Measurements from ENCODE around the gene CCDC150. TPM values are rescaled to one million over a fixed set of nuclear protein-coding genes. Genes with fewer than 3 reads are reported as not detected.
"Not testable (repeated sequence)": the region's sequence is repeated elsewhere in the genome, so short reads cannot be mapped to it uniquely, and the experiment has no call there.

CCDC150 gene
- total RNA-seq, 2 donors from 2014 or later = 20.9 to 22.2 TPM

DNA sequence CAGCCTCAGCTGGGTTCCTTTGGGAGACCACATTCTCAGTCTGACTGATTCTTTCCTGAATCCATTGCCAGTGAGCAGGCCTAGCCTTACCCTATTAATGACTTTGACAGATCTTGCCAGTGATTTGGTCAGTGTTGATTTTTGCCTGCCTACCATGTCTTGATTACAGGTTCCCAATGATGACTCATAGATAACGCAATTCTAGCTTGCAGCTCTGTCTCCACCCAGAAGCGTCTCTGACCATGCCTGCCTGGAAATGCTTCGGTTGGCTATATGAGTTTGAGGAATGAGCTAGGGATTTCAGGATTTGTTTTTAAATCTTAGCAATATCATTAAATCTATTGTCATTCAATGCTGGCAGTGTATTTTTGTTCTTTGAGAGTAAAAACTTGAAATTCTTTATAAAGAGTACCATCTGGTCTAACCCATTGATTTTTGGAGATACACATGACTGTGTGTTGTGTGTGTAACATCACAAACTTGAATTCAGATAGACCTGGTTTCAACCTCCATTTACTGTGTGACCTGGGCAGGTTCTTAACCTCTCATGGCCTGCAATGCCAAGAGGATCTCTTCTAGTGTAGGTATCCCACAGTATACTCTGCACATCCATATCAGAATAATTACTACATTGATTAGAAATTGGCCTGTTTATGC lies 57.0 kb downstream of the CCDC150 start:
- Mint-ChIP-seq H3K4me1 (ENCODE audit: low read depth) (no peaks in the 10 kb centered on the region), H3K27me3 (ENCODE audit: low read depth) (no peaks in the 10 kb centered on the region), H3K36me3 (ENCODE audit: insufficient read depth in 2 of 2) (no peaks in the 10 kb centered on the region), H3K9me3 (no peaks in the 10 kb centered on the region), H3K27ac (no peak overlapping the region), H3K4me3 (no peak overlapping the region)
- ATAC-seq (replicated peaks in 1 of 2) (no peak), DNase-seq (no peak)

DNA sequence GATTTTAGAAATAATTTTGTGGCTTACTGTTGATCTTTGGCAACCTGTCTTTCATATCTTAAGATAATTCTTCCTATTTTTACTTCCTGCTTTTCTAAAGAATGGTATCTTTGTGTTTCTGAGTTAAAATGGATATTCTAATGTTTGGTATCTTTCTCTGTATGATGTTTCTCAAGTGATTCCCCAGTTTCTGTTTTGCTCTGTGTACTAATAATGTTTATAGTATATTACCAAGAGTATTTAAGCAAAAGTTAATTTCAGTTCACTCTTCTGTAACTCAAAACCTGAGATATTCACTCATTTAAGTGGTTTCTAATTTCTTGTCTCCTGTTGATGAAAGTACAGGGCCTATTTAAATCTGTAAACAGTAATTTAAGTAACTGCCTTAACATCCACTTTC lies 58.3 kb downstream of the CCDC150 start:
- H3K4me3 Mint-ChIP-seq = no peak overlapping the region
- H3K4me1 Mint-ChIP-seq (ENCODE audit: low read depth) = no peaks in the 10 kb centered on the region
- DNase-seq = no peak
- peak overlapping the region; percentile 45 for H3K27ac Mint-ChIP-seq
- H3K36me3 Mint-ChIP-seq (ENCODE audit: insufficient read depth in 2 of 2) = no peaks in the 10 kb centered on the region
- no peaks in the 10 kb centered on the region for H3K27me3 Mint-ChIP-seq (ENCODE audit: low read depth)
- H3K9me3 Mint-ChIP-seq = no peaks in the 10 kb centered on the region
- ATAC-seq (replicated peaks in 1 of 2) = no peak

DNA sequence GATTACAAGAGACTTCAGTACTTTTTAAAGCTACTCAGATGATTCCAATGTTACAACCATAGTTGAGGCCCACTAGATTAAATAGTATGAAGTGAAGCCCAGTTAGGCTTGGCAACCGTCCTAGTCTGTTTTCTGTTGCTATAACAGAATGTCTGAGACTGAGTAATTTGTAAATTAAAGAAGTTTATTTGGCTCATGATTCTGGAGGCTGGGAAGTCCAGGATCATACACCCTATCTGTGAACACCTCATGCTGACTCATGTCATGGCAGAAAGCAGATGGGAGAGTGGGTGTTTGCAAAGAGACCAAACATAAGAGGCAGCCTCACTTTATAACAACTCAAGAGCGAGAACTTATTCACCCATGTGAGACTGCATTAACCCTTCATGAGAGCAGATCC lies 63.1 kb downstream of the CCDC150 start:
- no peaks in the 10 kb centered on the region for H3K27me3 Mint-ChIP-seq (ENCODE audit: low read depth)
- no peaks in the 10 kb centered on the region for H3K4me1 Mint-ChIP-seq (ENCODE audit: low read depth)
- H3K9me3 Mint-ChIP-seq = peaks cover 1 to 3% of the 10 kb centered on the region in 2 donors
- ATAC-seq (replicated peaks in 1 of 2) (no peak), DNase-seq (no peak)
- H3K36me3 Mint-ChIP-seq (ENCODE audit: insufficient read depth in 2 of 2) = no peaks in the 10 kb centered on the region
- H3K4me3 Mint-ChIP-seq = no peak overlapping the region
- H3K27ac Mint-ChIP-seq = no peak overlapping the region

DNA sequence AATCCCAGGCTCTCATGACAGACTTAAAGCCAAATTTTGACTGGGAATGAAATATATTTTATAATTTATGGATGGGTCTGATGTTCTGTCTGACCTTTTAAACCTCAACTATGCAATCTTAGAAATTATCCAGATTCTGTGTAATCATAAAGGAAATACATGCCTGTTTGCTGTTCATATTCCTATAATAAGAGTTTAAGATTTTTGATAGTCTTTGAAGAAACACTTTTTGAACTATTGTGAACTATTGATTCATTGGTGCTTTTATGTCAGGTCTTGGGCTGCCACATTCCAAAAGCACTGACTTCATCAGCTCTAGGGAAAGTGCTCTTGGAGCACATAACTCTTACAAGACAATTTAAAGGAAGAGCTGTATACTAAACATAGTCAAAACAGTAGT lies 64.2 kb downstream of the CCDC150 start:
- peaks cover 2 to 4% of the 10 kb centered on the region in 2 donors for H3K9me3 Mint-ChIP-seq
- H3K27ac Mint-ChIP-seq = no peak overlapping the region
- H3K4me3 Mint-ChIP-seq = no peak overlapping the region
- H3K27me3 Mint-ChIP-seq (ENCODE audit: low read depth) = no peaks in the 10 kb centered on the region
- DNase-seq (no peak), ATAC-seq (replicated peaks in 1 of 2) (no peak)
- no peaks in the 10 kb centered on the region for H3K36me3 Mint-ChIP-seq (ENCODE audit: insufficient read depth in 2 of 2)
- no peaks in the 10 kb centered on the region for H3K4me1 Mint-ChIP-seq (ENCODE audit: low read depth)

DNA sequence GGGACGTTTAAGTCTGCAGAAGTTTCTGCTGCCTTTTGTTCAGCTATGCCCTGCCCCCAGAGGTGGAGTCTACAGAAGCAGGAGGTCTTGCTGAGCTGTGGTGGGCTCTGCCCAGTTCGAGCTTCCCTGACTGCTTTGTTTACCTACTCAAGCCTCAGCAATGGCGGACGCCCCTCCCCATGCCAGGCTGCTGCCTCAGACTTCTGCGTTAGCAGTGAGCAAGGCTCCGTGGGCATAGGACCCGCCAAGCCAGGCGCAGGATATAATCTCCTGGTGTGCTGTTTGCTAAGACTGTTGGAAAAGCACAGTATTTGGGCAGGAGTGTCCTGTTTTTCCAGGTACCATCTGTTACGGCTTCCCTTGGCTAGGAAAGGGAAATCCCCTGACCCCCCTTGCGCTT lies 70.5 kb downstream of the CCDC150 start:
- not testable (repeated sequence) for H3K27me3 Mint-ChIP-seq (ENCODE audit: low read depth); H3K9me3 Mint-ChIP-seq; H3K4me1 Mint-ChIP-seq (ENCODE audit: low read depth); H3K4me3 Mint-ChIP-seq; ATAC-seq (replicated peaks in 1 of 2); H3K27ac Mint-ChIP-seq; H3K36me3 Mint-ChIP-seq (ENCODE audit: insufficient read depth in 2 of 2); DNase-seq

DNA sequence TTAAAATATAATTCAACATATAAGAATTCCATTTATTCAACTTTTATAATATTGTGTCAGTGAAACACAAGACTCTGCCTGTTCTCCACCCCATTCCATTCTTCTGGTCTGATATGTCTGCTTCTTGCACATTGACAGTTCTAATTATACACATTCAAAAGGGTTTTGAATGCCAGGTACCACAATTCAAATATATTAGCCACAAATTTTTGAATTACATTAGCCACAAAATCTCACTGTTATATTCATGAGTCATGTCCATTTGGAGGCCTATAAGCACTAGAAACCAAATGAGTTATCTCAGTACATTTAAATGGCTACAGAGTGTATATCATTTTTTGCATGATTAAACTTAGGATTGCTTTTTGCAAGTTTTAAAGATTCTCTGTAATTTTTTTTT lies 72.1 kb downstream of the CCDC150 start:
- no peak for DNase-seq
- H3K4me1 Mint-ChIP-seq (ENCODE audit: low read depth) = no peaks in the 10 kb centered on the region
- H3K36me3 Mint-ChIP-seq (ENCODE audit: insufficient read depth in 2 of 2) = peaks cover 0 to 5% of the 10 kb centered on the region in 2 donors
- H3K27me3 Mint-ChIP-seq (ENCODE audit: low read depth) = no peaks in the 10 kb centered on the region
- ATAC-seq (replicated peaks in 1 of 2) = no peak
- no peak overlapping the region for H3K4me3 Mint-ChIP-seq
- H3K27ac Mint-ChIP-seq = no peak overlapping the region
- H3K9me3 Mint-ChIP-seq = peaks cover 2 to 5% of the 10 kb centered on the region in 2 donors

DNA sequence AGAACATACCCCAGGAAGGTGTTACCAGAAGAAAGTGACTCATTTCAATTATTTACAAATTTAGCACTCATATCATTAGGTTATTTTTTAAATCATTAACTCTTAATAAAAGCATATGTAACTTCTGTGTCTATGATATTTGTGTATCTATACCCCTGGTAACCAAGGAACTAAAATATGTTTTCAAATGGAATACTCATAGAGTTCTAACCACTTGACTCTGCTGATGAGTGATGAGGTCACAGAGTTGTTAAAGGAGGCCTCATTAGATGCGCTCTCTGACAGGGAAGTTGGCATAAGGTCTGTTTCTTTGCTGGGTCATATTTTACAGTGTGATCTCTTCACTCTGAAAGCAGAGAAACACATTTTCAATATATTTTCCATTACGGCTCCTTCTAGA lies 73.4 kb downstream of the CCDC150 start:
- ATAC-seq (replicated peaks in 1 of 2) = no peak
- Mint-ChIP-seq H3K9me3 (peaks cover 1% of the 10 kb centered on the region in 2 donors), H3K27me3 (ENCODE audit: low read depth) (no peaks in the 10 kb centered on the region), H3K27ac (no peak overlapping the region), H3K4me1 (ENCODE audit: low read depth) (no peaks in the 10 kb centered on the region), H3K36me3 (ENCODE audit: insufficient read depth in 2 of 2) (peaks cover 0 to 5% of the 10 kb centered on the region in 2 donors), H3K4me3 (no peak overlapping the region)
- DNase-seq = no peak

DNA sequence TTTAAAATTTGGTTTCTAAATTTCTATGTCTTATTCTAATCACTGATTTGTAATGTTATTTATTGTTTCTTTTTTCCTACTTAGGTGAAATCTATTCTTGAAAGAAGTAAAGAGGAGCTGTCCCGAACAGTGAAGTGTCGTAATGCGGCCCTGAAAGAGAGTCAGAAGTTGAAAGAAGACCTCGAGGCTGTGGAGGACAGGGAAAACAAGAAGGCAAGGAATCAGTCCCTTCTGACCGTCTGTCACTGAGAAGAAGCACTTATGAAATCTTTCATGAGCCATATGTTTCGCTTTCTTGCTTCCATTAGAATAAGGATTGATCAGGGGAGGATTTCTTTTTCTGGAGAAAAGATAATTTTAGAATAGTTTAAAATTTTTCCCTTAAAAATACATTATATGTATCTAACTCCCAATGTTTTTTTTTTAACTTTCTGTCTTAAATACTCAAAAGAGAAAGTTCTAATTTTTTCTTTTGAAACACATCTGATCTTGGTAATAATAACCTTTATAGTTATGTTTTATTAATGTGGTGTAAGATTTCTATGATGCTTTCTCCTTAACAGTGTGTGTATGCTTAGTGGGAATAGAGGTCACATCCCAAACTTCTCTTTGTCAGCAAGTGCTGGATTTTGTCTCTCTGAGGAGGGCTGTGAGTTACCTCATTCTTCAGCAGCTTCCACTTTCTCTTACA lies 79.0 kb downstream of the CCDC150 start:
- DNase-seq (no peak), ATAC-seq (replicated peaks in 1 of 2) (no peak)
- Mint-ChIP-seq H3K4me3 (no peak overlapping the region), H3K27me3 (ENCODE audit: low read depth) (no peaks in the 10 kb centered on the region), H3K36me3 (ENCODE audit: insufficient read depth in 2 of 2) (peaks cover 1 to 2% of the 10 kb centered on the region in 2 donors), H3K27ac (no peak overlapping the region), H3K4me1 (ENCODE audit: low read depth) (no peaks in the 10 kb centered on the region), H3K9me3 (no peaks in the 10 kb centered on the region)

DNA sequence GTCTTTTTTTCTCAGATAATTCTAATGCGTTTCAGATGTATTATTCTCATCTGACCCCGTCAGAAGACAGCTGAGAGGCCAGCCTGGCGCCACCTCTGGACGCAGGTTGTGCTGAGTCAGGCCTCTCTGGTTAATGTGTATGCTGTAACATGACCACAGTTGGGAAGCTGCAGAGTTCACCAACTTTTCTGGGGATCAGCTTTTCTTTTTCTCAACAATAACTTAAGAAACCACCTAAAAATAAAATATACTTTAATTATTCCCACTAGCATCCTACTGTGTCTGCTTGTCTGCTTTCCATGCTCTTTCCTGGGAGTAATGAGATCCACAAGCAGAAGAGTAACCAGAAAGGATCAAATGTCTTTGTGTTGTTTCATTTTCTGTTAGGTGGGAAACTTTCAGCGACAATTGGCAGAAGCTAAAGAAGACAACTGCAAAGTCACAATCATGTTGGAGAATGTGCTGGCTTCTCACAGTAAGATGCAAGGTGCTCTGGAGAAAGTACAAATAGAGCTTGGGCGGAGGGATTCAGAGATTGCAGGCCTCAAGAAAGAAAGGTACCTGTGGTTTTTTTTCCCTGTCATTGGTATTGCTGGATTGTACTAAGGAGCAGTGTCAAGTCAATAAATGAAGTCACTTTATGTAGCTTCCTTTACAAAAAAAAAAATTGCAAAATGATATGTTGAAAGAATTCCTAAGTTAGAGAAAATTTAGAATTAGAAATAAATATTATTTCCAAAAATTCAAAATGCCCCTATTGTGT lies 79.8 kb downstream of the CCDC150 start:
- no peaks in the 10 kb centered on the region for H3K27me3 Mint-ChIP-seq (ENCODE audit: low read depth)
- peaks cover 1 to 2% of the 10 kb centered on the region in 2 donors for H3K36me3 Mint-ChIP-seq (ENCODE audit: insufficient read depth in 2 of 2)
- no peak for DNase-seq
- no peak overlapping the region for H3K4me3 Mint-ChIP-seq
- H3K4me1 Mint-ChIP-seq (ENCODE audit: low read depth) = no peaks in the 10 kb centered on the region
- ATAC-seq (replicated peaks in 1 of 2) = no peak
- no peaks in the 10 kb centered on the region for H3K9me3 Mint-ChIP-seq
- no peak overlapping the region for H3K27ac Mint-ChIP-seq

DNA sequence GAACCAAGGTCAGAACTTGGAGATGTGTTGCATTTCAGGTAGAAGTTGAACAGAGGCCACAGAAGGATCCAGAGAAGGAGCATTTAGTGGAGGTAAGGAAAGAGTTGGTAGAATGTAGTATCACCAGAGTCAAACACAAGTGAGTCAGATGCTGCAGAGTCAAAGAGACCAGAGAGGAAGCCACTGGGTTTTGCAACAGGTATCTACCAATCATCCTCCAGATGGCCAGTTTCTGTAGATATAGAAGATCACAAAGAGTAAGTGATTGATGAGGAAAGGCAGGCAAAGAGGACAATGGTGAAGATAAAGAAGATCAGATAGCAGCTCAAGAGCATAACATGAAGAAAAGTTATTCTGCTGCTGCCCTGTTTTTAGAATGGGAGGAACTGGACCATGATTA lies 84.1 kb downstream of the CCDC150 start:
- H3K9me3 Mint-ChIP-seq = no peaks in the 10 kb centered on the region
- ATAC-seq (replicated peaks in 1 of 2) (no peak), DNase-seq (no peak)
- no peaks in the 10 kb centered on the region for H3K4me1 Mint-ChIP-seq (ENCODE audit: low read depth)
- H3K27me3 Mint-ChIP-seq (ENCODE audit: low read depth) = no peaks in the 10 kb centered on the region
- no peak overlapping the region for H3K27ac Mint-ChIP-seq
- no peak overlapping the region for H3K4me3 Mint-ChIP-seq
- H3K36me3 Mint-ChIP-seq (ENCODE audit: insufficient read depth in 2 of 2) = peaks cover 4 to 8% of the 10 kb centered on the region in 2 donors

DNA sequence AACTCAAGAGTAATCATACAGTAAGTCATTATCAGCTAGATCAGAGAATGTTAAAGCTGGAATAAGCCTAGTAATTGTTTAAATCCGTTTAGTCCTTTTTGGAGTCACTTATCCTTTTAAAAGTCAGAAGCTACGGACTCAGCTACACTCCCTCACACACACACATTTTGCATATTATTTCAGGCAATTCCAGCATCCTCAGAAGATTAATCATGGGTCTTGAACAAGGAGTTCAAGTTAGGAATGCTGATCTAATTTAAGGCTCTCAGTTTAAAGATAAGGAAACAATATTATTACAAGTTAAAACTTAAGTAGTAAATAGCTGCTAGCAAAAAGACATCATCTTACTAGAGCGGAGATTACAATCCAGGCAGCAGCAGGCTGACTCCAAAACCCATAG lies 85.7 kb downstream of the CCDC150 start:
- DNase-seq = no peak
- Mint-ChIP-seq H3K27me3 (ENCODE audit: low read depth) (no peaks in the 10 kb centered on the region), H3K4me3 (no peak overlapping the region), H3K9me3 (no peaks in the 10 kb centered on the region), H3K4me1 (ENCODE audit: low read depth) (no peaks in the 10 kb centered on the region), H3K27ac (no peak overlapping the region), H3K36me3 (ENCODE audit: insufficient read depth in 2 of 2) (peaks cover 4 to 8% of the 10 kb centered on the region in 2 donors)
- no peak for ATAC-seq (replicated peaks in 1 of 2)

DNA sequence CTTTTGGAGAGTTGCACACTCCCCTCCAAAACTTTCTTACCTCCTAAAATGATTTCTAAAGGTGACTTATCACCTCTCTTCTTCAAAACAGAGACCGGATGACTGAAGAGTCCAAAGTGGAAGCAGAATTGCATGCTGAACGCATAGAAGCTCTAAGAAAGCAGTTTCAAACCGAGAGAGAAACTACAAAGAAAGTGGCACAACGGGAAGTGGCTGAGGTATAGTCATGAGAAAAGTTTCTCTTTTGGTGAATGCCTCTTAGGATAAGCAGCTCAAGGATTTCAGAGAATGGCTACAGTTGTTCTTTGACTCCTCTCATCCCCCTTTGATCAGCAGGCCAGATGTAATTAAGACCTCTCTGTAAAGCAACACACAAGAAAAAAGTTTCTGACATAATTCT lies 86.4 kb downstream of the CCDC150 start:
- DNase-seq (peak in 1 of 2 donors; percentile 5), ATAC-seq (replicated peaks in 1 of 2) (peak; percentile 34 to 77)
- no peaks in the 10 kb centered on the region for H3K9me3 Mint-ChIP-seq
- H3K36me3 Mint-ChIP-seq (ENCODE audit: insufficient read depth in 2 of 2) = peaks cover 4 to 10% of the 10 kb centered on the region in 2 donors
- no peaks in the 10 kb centered on the region for H3K4me1 Mint-ChIP-seq (ENCODE audit: low read depth)
- H3K4me3 Mint-ChIP-seq = peak overlapping the region in 1 of 2 donors; percentile 27
- H3K27ac Mint-ChIP-seq = peak overlapping the region; percentile 58
- H3K27me3 Mint-ChIP-seq (ENCODE audit: low read depth) = no peaks in the 10 kb centered on the region

DNA sequence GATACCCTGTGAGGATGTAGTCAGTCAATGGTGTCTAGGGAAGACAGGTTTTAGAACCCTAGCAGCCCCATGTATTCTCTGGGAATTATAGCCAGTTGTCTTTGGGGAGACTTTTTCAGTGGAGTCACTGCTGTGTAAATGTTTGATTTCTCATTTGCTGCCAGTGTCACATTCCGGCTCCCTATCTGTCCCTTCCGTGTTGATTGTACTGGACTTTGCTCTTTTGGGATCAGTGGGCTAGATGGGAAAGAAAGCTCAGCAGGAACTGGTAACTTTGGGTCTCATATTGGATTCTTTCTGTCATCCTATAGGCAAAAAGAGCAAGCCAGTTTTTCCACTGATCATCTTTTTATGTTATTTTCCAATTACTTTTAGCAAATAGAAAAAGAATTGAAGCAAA lies 89.9 kb downstream of the CCDC150 start:
- H3K27me3 Mint-ChIP-seq (ENCODE audit: low read depth) = no peaks in the 10 kb centered on the region

More for the DNA sequence above, 89.9 kb downstream of the CCDC150 start:
- no peak for DNase-seq
- no peaks in the 10 kb centered on the region for H3K9me3 Mint-ChIP-seq
- H3K27ac Mint-ChIP-seq = no peak overlapping the region
- H3K4me3 Mint-ChIP-seq = no peak overlapping the region
- peaks cover 2 to 20% of the 10 kb centered on the region in 2 donors for H3K36me3 Mint-ChIP-seq (ENCODE audit: insufficient read depth in 2 of 2)
- H3K4me1 Mint-ChIP-seq (ENCODE audit: low read depth) = no peaks in the 10 kb centered on the region
- ATAC-seq (replicated peaks in 1 of 2) = no peak
